ENCODE data around the gene TULP4. TPM values are rescaled to one million over a fixed set of nuclear protein-coding genes. Genes with fewer than 3 reads are reported as not detected.

TULP4 gene
- total and polyA plus RNA-seq, 2 donors (not counting 1 experiment from before 2014, with no cell fraction given), result 12.0 to 90.0 TPM

DNA sequence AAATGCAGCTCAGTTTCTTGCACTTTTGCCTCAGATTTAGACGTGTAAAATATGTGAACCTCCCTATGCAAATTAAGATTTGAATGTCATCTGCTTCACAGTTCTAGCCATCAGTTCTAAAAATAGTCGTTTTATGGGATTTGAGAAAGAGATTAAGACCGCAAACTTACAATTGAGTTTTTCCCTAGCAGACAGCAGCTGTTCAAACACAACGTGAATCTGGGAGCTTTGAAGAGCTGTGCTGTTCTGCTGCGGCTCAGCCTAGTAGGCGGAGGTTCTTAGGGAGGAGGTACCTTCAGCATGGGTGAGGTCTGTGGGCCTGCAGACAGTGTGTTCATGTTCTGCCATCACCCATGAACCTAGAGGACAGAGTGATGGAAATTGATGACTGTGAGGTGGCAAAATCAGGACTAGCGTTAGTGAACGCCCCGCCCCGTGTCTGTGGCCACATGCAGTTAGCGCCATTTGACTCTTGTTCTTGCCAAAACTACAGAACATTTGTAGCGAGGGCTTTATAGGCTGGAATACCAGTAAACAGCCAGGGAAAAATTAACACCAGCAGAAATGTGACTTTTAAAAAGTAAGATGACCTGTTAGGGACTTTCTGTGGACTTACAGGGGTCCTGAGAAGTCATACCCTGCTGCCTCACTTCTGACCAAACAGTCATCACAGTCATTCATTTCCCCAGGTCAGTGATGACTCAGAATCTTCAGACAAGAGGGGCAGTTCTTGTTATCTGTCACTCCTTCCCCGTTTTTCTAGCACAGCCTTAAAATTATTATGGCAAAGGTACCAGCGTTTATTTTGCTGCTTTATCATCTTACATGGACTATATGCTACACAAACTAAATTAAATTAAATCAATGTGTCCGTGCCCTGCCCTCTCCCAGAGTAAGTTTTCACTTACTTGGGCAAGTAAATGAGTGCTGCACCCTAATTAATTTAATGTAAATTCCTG lies 163.4 kb downstream of the TULP4 start:
- peak; percentile 25 for DNase-seq
- no peaks in the 10 kb centered on the region for H3K79me2 ChIP-seq (ENCODE audit: control insufficient read depth, insufficient read depth, low read length)
- H3K36me3 ChIP-seq (replicated peaks in 1 of 2; ENCODE audit: control extremely low read depth in 1 of 2, control insufficient read depth in 1 of 2, extremely low read depth in 1 of 2, insufficient read depth in 2 of 2, low read length in 1 of 2), result peaks cover 4 to 25% of the 10 kb centered on the region in 2 experiments
- H3K9ac ChIP-seq (ENCODE audit: low read length), result no peak overlapping the region
- Mint-ChIP-seq H3K9me3 (ENCODE audit: insufficient read depth) (no peaks in the 10 kb centered on the region), H3K27me3 (no peaks in the 10 kb centered on the region), H3K4me3 (peak overlapping the region; percentile 46), H3K4me1 (peaks cover 36% of the 10 kb centered on the region), H3K27ac (peak overlapping the region; percentile 69)
- H2AFZ ChIP-seq (ENCODE audit: insufficient read depth, low read depth, low read length, poor library complexity, severe bottlenecking), result no peak overlapping the region
- ChIA-PET CTCF (no interaction called here), POLR2A (no interaction called here)
- H3K4me2 ChIP-seq (replicated peaks; ENCODE audit: low read depth, low read length, poor library complexity, severe bottlenecking), result peak overlapping the region; percentile 29
- H3K27me3 ChIP-seq (replicated peaks in 1 of 4; ENCODE audit: control extremely low read depth in 1 of 4, control insufficient read depth in 3 of 4, insufficient read depth in 4 of 4, low read length in 3 of 4), result no peaks in the 10 kb centered on the region
- intact Hi-C loops (cut with micrococcal nuclease), result loop anchor here (10.0 kb wide), 1 partner anchor 79 kb away; no protein-coding TSS in a partner anchor
- no peaks in the 10 kb centered on the region for H4K20me1 ChIP-seq (ENCODE audit: control insufficient read depth, insufficient read depth, low read length, poor library complexity, severe bottlenecking)
- H3K27ac ChIP-seq (ENCODE audit: low read length in 2 of 2), result no peak overlapping the region
- 65% methylated on average over 12 of the region's 15 CpGs for WGBS (ENCODE audit: insufficient coverage)
- peaks cover 4 to 23% of the 10 kb centered on the region in 2 donors for H3K4me1 ChIP-seq (ENCODE audit: control insufficient read depth in 2 of 2, insufficient read depth in 2 of 2, low read length in 2 of 2)
- no peaks in the 10 kb centered on the region for H3K9me3 ChIP-seq (ENCODE audit: control extremely low read depth in 1 of 3, control insufficient read depth in 2 of 3, insufficient read depth in 1 of 3, low read length in 2 of 3)
- H3K4me3 ChIP-seq (ENCODE audit: control extremely low read depth in 1 of 5, extremely low read depth in 1 of 5, insufficient read depth in 1 of 5, low read depth in 2 of 5, low read length in 4 of 5), result no peak overlapping the region
- peak; percentile 54 for ATAC-seq (ENCODE audit: low read depth)
- TF ChIP-seq EZH2 (IDR thresholded peaks at IDR 0.05; ENCODE audit: borderline replicate concordance, insufficient read depth, low read depth, low read length, poor library complexity, severe bottlenecking), result no peak
- TF ChIP-seq, protein P1, sequence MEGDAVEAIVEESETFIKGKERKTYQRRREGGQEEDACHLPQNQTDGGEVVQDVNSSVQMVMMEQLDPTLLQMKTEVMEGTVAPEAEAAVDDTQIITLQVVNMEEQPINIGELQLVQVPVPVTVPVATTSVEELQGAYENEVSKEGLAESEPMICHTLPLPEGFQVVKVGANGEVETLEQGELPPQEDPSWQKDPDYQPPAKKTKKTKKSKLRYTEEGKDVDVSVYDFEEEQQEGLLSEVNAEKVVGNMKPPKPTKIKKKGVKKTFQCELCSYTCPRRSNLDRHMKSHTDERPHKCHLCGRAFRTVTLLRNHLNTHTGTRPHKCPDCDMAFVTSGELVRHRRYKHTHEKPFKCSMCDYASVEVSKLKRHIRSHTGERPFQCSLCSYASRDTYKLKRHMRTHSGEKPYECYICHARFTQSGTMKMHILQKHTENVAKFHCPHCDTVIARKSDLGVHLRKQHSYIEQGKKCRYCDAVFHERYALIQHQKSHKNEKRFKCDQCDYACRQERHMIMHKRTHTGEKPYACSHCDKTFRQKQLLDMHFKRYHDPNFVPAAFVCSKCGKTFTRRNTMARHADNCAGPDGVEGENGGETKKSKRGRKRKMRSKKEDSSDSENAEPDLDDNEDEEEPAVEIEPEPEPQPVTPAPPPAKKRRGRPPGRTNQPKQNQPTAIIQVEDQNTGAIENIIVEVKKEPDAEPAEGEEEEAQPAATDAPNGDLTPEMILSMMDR (IDR thresholded peaks at IDR 0.05), result no peak

- H3K79me2 ChIP-seq (ENCODE audit: control insufficient read depth, insufficient read depth, low read length), result no peaks in the 10 kb centered on the region
- no peaks in the 10 kb centered on the region for H4K20me1 ChIP-seq (ENCODE audit: control insufficient read depth, insufficient read depth, low read length, poor library complexity, severe bottlenecking)
- H3K4me2 ChIP-seq (replicated peaks; ENCODE audit: low read depth, low read length, poor library complexity, severe bottlenecking), result no peak overlapping the region
- no peak overlapping the region for H2AFZ ChIP-seq (ENCODE audit: insufficient read depth, low read depth, low read length, poor library complexity, severe bottlenecking)
- peak overlapping the region; percentile 8 for H3K27ac Mint-ChIP-seq
- CTCF ChIA-PET, result no interaction called here
- H3K4me3 ChIP-seq (ENCODE audit: control extremely low read depth in 1 of 5, extremely low read depth in 1 of 5, insufficient read depth in 1 of 5, low read depth in 2 of 5, low read length in 4 of 5), result no peak overlapping the region
- peaks cover 0 to 2% (median 0%) of the 10 kb centered on the region in 3 donors for H3K9me3 ChIP-seq (ENCODE audit: control extremely low read depth in 1 of 3, control insufficient read depth in 2 of 3, insufficient read depth in 1 of 3, low read length in 2 of 3)
- H3K4me1 ChIP-seq (ENCODE audit: control insufficient read depth in 2 of 2, insufficient read depth in 2 of 2, low read length in 2 of 2), result peaks cover 1 to 21% of the 10 kb centered on the region in 2 donors
- no peaks in the 10 kb centered on the region for H3K27me3 ChIP-seq (replicated peaks in 1 of 4; ENCODE audit: control extremely low read depth in 1 of 4, control insufficient read depth in 3 of 4, insufficient read depth in 4 of 4, low read length in 3 of 4)
- intact Hi-C loops (cut with micrococcal nuclease), result loop anchor here (10.0 kb wide), 1 partner anchor 78 kb away; no protein-coding TSS in a partner anchor
- TF ChIP-seq EZH2 (IDR thresholded peaks at IDR 0.05; ENCODE audit: borderline replicate concordance, insufficient read depth, low read depth, low read length, poor library complexity, severe bottlenecking), result no peak
- TF ChIP-seq, protein P1 (IDR thresholded peaks at IDR 0.05), result no peak
- DNase-seq (no peak), ATAC-seq (ENCODE audit: low read depth) (no peak)
- POLR2A ChIA-PET, result no interaction called here
- peaks cover 28% of the 10 kb centered on the region for H3K4me1 Mint-ChIP-seq
- no peaks in the 10 kb centered on the region for H3K27me3 Mint-ChIP-seq
- WGBS (ENCODE audit: insufficient coverage), result 75% methylated on average over 8 of the region's 12 CpGs
- no peak overlapping the region for H3K9ac ChIP-seq (ENCODE audit: low read length)
- H3K27ac ChIP-seq (ENCODE audit: low read length in 2 of 2), result no peak overlapping the region
- no peaks in the 10 kb centered on the region for H3K9me3 Mint-ChIP-seq (ENCODE audit: insufficient read depth)
- H3K36me3 ChIP-seq (replicated peaks in 1 of 2; ENCODE audit: control extremely low read depth in 1 of 2, control insufficient read depth in 1 of 2, extremely low read depth in 1 of 2, insufficient read depth in 2 of 2, low read length in 1 of 2), result peaks cover 4 to 32% of the 10 kb centered on the region in 2 experiments
- H3K4me3 Mint-ChIP-seq, result peak overlapping the region; percentile 35
Observed at GRCh38 chr6:158476389-158476788, 164.1 kb downstream of the TULP4 start.
